Vagina (tissue), 2 donors: ENCODE results near the gene VAV3. TPM values are rescaled to one million over a fixed set of nuclear protein-coding genes. Genes with fewer than 3 reads are reported as not detected.

ENCODE experiments used
- DNase-seq, 2 donors: peaks; one replicate each; pipeline ENCODE4 v3.0.0-alpha.2; 2017; ENCODE audit errors: extremely low spot score in 2 of 2
- H3K27ac ChIP-seq: fragments of 200-600 bp; sonication (generic); one replicate; pipeline ENCODE4 v1.5.1; 2019
- H3K27me3 ChIP-seq: fragments of 200-600 bp; sonication (generic); one replicate; pipeline ENCODE4 v1.5.1; 2019
- H3K36me3 ChIP-seq, 2 donors: fragments of 200-600 bp; sonication (generic); one replicate each; pipeline ENCODE4 v1.5.1; 2017 to 2019
- H3K4me1 ChIP-seq: fragments of 200-600 bp; sonication (generic); one replicate; pipeline ENCODE4 v1.5.1; 2019
- H3K4me3 ChIP-seq, 2 donors: fragments of 200-600 bp; sonication (generic); 1 replicate in 1 of 2; 2 replicates in 1 of 2; pipeline ENCODE4 v1.5.1; 2016 to 2019
- H3K9me3 ChIP-seq: fragments of 200-600 bp; sonication (generic); one replicate; pipeline ENCODE4 v1.5.1; 2019
- CTCF ChIP-seq, 3 experiments: fragments of 450-650 bp in 2 of 3; fragments of 200-600 bp in 1 of 3; sonication (generic) in 1 of 3; IDR thresholded peaks; one replicate each; pipeline ENCODE4 v1.5.1; 2017 to 2019; ENCODE audit warnings: antibody characterized with exemption in 3 of 3, mild to moderate bottlenecking in 2 of 3, moderate library complexity in 2 of 3
- POLR2A ChIP-seq, 2 donors: fragments of 450-650 bp; IDR thresholded peaks; one replicate each; pipeline ENCODE4 v1.6.1; 2017; ENCODE audit warnings: antibody characterized with exemption in 2 of 2, mild to moderate bottlenecking in 2 of 2, moderate library complexity in 2 of 2
- POLR2AphosphoS5 ChIP-seq, 2 donors: sonication (generic); formaldehyde crosslinking; IDR thresholded peaks; one replicate each; pipeline ENCODE4 v1.9.0; 2017; ENCODE audit warnings: antibody characterized with exemption in 2 of 2, mild to moderate bottlenecking in 2 of 2, low read depth in 1 of 2; ENCODE audit not compliant: insufficient read depth in 1 of 2
- intact Hi-C: fragments of 100-400 bp; cut with DNase I; formaldehyde crosslinking; loops from one replicate; pipeline ENCODE4 v1.15.1; 2023
- total RNA-seq: library from RNA; depleted of rRNA; stranded (reverse); fragments of >200 nt; gene quantifications from one replicate; pipeline ENCODE4 v1.2.3, GENCODE V29; 2016

Gene VAV3
- total RNA-seq, 1 donor from 2014 or later, result 67.5 TPM

- H3K36me3 ChIP-seq, result no peaks in the 10 kb centered on the region
- intact Hi-C loops, result no loop called here
- H3K4me1 ChIP-seq, result peaks cover 5% of the 10 kb centered on the region
- no peak overlapping the region for H3K4me3 ChIP-seq
- H3K27me3 ChIP-seq, result no peaks in the 10 kb centered on the region
- H3K27ac ChIP-seq, result no peak overlapping the region
- H3K9me3 ChIP-seq, result no peaks in the 10 kb centered on the region
- DNase-seq, result no peak
- TF ChIP-seq POLR2A (IDR thresholded peaks at IDR 0.05) (no peak), POLR2AphosphoS5 (IDR thresholded peaks at IDR 0.05; ENCODE audit: insufficient read depth in 1 of 2, low read depth in 1 of 2) (peak in 1 of 2 donors; percentile 41)
Measured at GRCh38 chr1:107677697-107678096, 287.3 kb downstream of the VAV3 start.

GRCh38 chr1:107674486-107674885, 290.5 kb downstream of the VAV3 start:
- DNase-seq, result no peak
- no peaks in the 10 kb centered on the region for H3K36me3 ChIP-seq
- no peak overlapping the region for H3K4me3 ChIP-seq
- no peaks in the 10 kb centered on the region for H3K9me3 ChIP-seq
- no peak for TF ChIP-seq POLR2AphosphoS5 (IDR thresholded peaks at IDR 0.05; ENCODE audit: insufficient read depth in 1 of 2, low read depth in 1 of 2)
- TF ChIP-seq POLR2A (IDR thresholded peaks at IDR 0.05), result no peak
- no peak for TF ChIP-seq CTCF (IDR thresholded peaks at IDR 0.05)
- H3K27me3 ChIP-seq, result no peaks in the 10 kb centered on the region
- intact Hi-C loops, result no loop called here
- no peak overlapping the region for H3K27ac ChIP-seq
- peaks cover 2% of the 10 kb centered on the region for H3K4me1 ChIP-seq

GRCh38 chr1:107673006-107673405, 292.0 kb downstream of the VAV3 start:
- DNase-seq, result no peak
- H3K27ac ChIP-seq, result no peak overlapping the region
- no peak overlapping the region for H3K4me3 ChIP-seq
- no peaks in the 10 kb centered on the region for H3K9me3 ChIP-seq
- no peaks in the 10 kb centered on the region for H3K36me3 ChIP-seq
- H3K27me3 ChIP-seq, result no peaks in the 10 kb centered on the region
- intact Hi-C loops, result no loop called here
- TF ChIP-seq CTCF (IDR thresholded peaks at IDR 0.05) (no peak), POLR2A (IDR thresholded peaks at IDR 0.05) (no peak), POLR2AphosphoS5 (IDR thresholded peaks at IDR 0.05; ENCODE audit: insufficient read depth in 1 of 2, low read depth in 1 of 2) (no peak)
- H3K4me1 ChIP-seq, result no peaks in the 10 kb centered on the region

GRCh38 chr1:107670397-107671040, 294.5 kb downstream of the VAV3 start:
- Histone ChIP-seq H3K9me3 (no peaks in the 10 kb centered on the region), H3K4me3 (no peak overlapping the region), H3K36me3 (no peaks in the 10 kb centered on the region), H3K27ac (no peak overlapping the region), H3K4me1 (no peaks in the 10 kb centered on the region), H3K27me3 (no peaks in the 10 kb centered on the region)
- TF ChIP-seq CTCF (IDR thresholded peaks at IDR 0.05) (no peak), POLR2AphosphoS5 (IDR thresholded peaks at IDR 0.05; ENCODE audit: insufficient read depth in 1 of 2, low read depth in 1 of 2) (no peak), POLR2A (IDR thresholded peaks at IDR 0.05) (no peak)
- DNase-seq, result no peak
- intact Hi-C loops, result no loop called here

- Histone ChIP-seq H3K9me3 (no peaks in the 10 kb centered on the region), H3K4me1 (no peaks in the 10 kb centered on the region), H3K36me3 (no peaks in the 10 kb centered on the region), H3K4me3 (no peak overlapping the region), H3K27me3 (no peaks in the 10 kb centered on the region), H3K27ac (no peak overlapping the region)
- TF ChIP-seq POLR2A (IDR thresholded peaks at IDR 0.05) (no peak), POLR2AphosphoS5 (IDR thresholded peaks at IDR 0.05; ENCODE audit: insufficient read depth in 1 of 2, low read depth in 1 of 2) (no peak), CTCF (IDR thresholded peaks at IDR 0.05) (no peak)
- intact Hi-C loops, result no loop called here
- no peak for DNase-seq
Measured at GRCh38 chr1:107669996-107670395, 295.0 kb downstream of the VAV3 start.
